HG02884 (cell line): Measurements from ENCODE around the gene PXDN.

Experiments
- ATAC-seq: cut with Tn5 transposase; IDR thresholded peaks from one replicate; pipeline ENCODE4 v1.9.1; 2021; ENCODE audit warnings: mild to moderate bottlenecking, moderate library complexity; ENCODE audit not compliant: unreplicated experiment

The PXDN gene

GRCh38 chr2:1651121-1652033, 92.9 kb downstream of the PXDN start:
- ATAC-seq = no peak

- no peak for ATAC-seq
These were observed 94.0 kb downstream of the PXDN start for GRCh38 chr2:1650085-1650872.

- ATAC-seq = no peak
These were observed 94.9 kb downstream of the PXDN start for GRCh38 chr2:1649103-1650084.

GRCh38 chr2:1648241-1649102, 95.8 kb downstream of the PXDN start:
- no peak for ATAC-seq

GRCh38 chr2:1647417-1648240, 96.7 kb downstream of the PXDN start:
- no peak for ATAC-seq

GRCh38 chr2:1645761-1646476, 98.4 kb downstream of the PXDN start:
- no peak for ATAC-seq

GRCh38 chr2:1644427-1644826, 99.9 kb downstream of the PXDN start:
- no peak for ATAC-seq

- no peak for ATAC-seq
These were observed 101.2 kb downstream of the PXDN start for GRCh38 chr2:1642993-1643619.

GRCh38 chr2:1642066-1642861, 102.1 kb downstream of the PXDN start:
- no peak for ATAC-seq

GRCh38 chr2:1641523-1641922, 102.8 kb downstream of the PXDN start:
- ATAC-seq = no peak

- ATAC-seq = no peak
These were observed 103.8 kb downstream of the PXDN start for GRCh38 chr2:1640301-1641135.

GRCh38 chr2:1639086-1639858, 105.0 kb downstream of the PXDN start:
- ATAC-seq = no peak

GRCh38 chr2:1638281-1638860, 105.9 kb downstream of the PXDN start:
- ATAC-seq = no peak

- ATAC-seq = no peak
These were observed 107.4 kb downstream of the PXDN start for GRCh38 chr2:1636791-1637415.

- no peak for ATAC-seq
These were observed 108.5 kb downstream of the PXDN start for GRCh38 chr2:1635823-1636222.
